ENCODE measurements around the gene CCL14.

The CCL14 gene

DNA sequence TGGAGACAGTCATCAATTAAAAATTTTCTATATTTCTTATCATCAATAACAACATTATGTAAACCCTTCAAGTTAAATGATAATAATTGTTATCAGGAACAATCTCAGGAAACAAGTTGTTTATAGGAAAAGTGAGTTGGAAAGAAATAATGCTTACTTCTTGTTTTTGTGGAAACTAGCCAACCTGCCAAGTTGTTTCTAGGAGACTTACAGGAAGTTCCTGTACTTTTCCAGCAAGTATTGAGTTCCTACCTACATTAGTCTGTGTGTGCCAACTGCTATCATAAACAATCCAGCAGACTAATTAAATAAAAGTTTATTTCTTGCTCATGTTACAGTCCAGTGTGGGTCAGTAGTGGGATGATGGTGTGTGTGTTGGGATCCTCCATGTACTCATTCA lies 1.6 kb upstream of the CCL14 start:
- no peak for DNase-seq (ENCODE audit: low read depth)

DNA sequence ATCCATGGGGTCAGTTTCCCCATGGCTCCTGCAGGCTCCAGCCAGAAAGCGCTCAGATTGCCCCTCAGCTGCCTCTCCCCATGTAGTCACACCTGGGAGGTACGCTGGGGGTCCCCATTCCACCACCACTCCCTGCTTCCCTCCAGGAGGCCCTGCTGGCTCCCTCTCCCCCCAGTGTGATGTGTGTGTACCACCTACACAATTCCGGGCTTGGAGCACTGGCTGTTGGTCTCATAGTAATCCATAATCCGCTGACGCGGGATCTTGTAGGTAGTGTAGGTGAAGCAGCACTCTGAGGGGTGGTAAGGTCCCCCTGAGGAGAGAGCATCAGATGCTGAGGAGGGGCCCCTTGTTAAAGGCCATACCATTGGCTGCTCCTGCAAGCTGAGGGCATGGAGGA lies 2.4 kb downstream of the CCL14 start:
- no peak for DNase-seq (ENCODE audit: low read depth)

DNA sequence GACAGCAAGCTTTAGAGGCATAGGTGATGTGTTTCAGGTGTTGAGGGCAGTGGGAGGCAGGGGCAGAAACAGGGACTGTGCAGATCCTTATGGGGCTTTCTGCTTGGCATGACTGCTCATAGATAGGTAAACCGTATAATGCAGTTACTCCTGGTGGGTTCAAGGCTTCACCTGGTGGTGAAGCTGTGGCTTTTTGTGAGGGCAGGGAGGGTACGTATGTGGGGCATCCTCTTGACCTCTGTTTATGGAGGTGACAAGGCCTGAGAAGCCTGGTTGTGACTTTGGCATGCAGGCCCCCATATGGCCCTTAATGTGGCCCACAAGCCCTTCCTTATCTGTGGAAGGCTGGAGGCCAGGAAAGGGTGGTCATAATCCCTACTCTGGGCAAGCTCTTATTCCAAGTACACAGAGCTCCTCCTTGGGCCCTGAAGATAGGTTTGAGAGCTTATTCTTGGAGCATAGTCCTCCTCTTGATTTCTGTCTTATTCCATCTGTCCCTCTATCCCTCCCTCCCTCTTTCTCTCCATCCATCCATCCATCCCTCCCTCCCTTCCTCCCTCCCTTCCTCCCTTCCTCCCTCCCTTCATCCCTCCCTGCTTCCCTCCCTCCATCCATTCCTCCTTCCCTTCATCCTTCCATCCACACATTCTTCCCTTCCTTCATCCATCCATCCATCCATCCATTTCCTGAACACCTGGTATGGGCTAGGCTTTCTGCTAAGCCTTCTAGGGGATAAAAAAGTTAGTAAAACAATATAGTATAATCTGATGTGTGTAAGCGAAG lies 3.9 kb downstream of the CCL14 start:
- no peak for DNase-seq (ENCODE audit: low read depth)

DNA sequence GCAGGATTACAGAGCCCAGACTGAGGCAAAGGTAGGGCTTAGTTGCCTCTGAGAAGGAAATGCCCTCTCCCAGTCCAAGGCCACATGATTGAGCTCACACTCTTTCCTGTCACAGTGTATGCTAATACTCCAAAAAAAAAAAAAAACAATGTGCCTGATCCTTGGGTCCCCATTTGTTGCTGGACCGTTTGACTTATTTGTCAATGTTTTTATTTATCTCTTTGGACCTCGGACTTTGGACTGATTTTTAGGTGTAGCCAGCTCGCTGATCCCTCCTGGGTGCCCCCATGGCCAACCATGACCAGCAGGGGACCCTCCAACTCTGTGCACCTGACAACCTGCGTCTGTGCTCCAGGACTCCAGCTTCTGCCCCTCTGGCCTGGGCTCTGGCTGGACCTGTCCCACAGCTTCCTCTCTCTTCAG lies 4.6 kb downstream of the CCL14 start:
- no peak for DNase-seq (ENCODE audit: low read depth)

DNA sequence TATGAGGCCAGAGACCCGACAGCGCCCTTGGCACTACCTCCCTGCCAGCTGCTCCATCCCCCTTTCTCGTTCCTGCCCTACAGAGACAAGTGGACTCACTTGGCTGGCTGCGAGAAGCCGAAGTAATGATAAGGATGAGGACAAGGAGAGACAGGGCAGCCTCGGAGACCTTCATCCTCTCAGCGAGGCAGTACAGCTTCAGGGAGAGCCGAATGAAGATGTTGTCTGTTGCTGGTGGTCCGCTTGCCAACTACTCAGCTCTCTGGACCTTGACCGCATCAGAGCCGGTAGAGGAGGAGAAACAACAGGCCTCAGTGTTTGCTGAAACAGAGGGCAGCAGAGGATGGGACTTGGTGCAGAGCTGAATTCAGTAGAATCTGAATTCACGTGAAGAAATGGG lies 5.3 kb downstream of the CCL14 start, which contains the start of gene CCL16:
TSS of gene CCL16 (minus strand) at position 252 of the 400 bp plus-strand sequence. CDS start at position 175, 77 bp downstream.
- no peak for DNase-seq (ENCODE audit: low read depth)

DNA sequence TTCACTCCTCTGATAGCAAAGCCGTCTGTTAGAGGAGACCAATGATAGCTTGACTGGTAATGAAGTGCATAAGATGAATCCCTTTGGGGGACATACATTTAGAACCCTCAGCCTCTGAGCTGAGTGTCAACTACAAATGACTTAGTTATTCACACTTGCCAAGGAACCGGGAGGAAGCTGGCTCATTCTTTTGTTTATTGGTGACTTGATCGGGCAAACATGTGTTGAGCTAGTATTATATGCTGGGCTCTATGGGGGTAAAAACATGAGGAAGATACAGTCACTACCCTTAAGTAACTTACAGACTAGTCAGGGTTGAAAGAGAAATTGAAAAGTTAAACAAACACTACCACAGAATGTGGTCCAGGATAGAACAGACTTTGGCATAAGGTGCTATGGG lies 8.2 kb downstream of the CCL14 start:
- DNase-seq (ENCODE audit: low read depth), result no peak

DNA sequence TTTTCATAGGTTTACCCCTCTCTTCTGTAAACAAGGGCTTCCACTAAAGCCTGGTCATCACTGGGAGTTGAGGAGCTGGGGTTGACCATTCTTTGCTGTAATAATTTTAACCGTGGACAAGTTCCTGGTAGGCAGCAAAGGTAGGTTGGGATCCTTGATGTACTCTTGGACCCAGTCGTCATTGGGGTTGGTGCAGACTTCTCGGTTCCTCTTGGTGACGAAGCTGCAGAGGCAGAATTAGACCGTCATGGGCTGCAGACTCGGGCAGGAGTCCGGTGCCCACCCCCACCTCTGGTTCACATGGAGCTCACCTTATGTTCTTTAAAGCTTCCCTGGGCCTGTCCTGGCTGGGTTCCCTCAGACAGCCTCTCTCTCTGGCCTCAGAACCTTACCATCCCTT lies 9.0 kb downstream of the CCL14 start:
- no peak for DNase-seq (ENCODE audit: low read depth)

DNA sequence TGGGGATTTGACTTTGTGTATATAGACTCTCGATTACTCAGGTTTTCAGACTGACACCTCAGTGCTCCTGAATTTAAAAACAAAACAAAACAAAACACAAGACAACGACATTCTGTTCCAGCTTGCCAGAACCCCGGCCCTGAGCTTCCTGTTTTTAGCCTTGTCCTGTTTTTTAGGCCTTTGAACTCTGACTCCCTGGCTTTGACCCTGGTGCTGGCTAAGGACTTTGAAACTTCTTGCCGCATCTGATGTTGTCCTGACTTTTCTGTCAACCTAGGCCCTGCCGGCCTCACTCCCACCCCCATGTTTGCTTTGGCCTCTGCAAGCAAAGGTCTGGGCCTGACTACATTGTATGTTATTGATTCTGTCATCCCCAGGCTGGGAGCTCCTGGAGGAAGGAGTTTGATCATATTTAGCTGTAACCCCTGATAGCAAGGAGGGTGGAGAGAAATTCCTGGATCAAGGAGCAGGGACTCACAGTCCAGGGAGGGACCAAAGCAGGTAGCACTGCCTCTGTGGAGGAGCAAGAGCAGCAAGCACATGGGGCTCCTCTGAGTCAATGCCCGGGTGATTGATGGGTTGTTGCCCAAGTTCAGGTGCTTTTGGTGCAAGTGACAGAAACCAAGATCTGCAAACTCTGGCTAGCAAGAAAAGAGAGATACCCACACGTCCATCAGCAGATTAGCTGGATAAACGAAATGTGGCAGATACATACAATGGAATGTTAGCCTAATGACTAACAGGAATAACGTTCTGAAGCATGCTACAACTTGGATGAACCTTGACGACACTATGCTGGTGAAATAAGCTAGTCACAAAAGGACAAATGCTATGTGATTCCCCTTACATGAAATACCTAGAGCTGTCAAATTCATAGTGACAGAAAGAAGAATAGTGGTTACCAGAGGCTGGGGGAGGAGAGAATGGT lies 12.9 kb downstream of the CCL14 start:
- no peak for DNase-seq (ENCODE audit: low read depth)

DNA sequence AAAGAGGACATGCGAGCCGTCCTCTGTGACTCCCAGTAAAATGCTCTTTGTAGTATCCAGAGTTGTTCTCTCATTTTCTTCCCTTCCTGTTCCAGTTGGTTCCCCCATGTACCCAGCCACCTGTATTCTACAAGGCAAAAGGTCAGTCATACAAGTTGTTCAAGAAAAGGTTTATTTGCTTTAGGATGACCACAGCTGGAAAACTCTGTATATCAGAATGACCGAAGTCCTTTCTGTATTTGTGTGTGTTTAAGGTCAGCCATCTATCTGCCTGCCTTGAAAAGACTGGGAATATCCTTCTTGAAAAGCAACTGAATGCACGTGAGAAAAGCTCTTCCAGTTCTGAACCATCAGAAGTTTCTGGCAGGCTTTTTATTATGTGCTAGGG lies 13.6 kb downstream of the CCL14 start:
- no peak for DNase-seq (ENCODE audit: low read depth)

DNA sequence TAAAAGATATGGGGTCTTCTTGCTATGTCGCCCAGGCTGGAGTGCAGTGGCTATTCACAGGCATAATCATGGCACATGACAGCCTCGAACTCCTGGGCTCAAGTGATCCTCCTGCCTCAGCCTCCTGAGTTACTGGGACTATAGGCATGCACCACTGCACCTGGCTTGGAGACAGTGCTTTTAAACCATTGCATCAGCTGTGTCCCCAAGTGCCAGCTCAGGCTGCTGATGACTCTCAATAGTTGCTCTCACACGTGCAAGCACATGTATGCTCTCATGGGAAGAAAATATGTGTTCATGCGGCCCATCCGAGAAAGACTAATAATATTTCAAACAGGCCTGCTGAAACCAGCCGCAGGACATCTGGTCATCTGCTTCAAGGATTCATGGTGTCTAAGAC lies 14.0 kb downstream of the CCL14 start:
- no peak for DNase-seq (ENCODE audit: low read depth)

DNA sequence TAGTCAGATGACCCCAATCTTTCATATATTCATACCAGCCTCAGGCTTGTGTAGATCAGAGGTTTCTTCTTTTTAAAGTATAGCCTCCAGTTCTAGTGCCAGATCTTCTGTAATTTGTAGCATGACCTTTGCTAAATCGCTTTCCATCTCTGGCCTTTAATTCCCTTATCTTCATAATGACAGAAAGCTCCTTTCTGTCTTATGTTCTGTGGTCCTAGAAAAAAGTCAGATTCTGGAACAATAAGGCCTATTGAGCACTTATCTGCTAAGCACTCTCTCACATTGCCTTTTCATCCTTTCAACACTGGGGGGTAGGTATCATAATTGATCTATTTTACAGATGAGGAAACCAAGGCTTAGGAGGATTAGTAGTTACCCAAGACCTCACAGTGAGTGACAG lies 14.5 kb downstream of the CCL14 start:
- DNase-seq (ENCODE audit: low read depth), result no peak

DNA sequence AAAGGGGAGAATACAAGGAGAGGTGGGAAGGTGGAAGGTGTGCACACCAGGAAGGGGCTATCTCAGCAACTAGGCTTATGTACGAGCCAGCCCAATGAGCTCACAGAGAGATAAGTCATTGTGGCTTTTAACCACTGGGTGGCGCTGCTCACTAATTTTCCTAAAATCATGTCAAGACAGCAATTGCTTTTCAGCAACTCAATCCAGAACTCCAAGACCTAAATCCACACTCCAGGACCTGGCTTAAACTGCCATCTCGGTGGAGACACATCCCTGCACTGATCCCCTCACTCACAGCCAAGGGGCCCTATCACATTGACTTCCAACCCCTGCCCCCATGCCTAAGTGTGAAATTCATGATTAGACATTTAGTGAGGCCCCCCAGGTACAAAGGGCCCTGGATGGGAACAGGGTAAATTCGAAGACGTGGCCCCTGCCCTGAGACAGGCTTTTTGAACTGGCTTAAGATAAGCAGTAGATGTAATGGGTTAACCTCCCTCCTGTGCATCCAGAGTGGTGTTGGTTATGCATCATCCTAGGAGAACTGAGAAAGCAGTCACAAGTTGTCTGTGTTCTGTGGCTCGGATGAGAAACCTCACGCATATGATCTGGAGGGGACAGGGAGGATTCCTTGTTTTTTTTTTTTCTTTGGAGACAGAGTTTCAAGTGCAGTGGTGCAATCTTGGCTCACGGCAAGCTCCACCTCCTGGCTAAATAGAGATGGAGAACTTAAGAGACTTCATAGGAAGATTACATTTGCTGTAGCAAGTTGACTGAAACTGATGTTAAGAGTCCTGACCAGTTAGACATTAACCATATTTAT lies 16.8 kb downstream of the CCL14 start:
- DNase-seq (ENCODE audit: low read depth), result peak; percentile 63

DNA sequence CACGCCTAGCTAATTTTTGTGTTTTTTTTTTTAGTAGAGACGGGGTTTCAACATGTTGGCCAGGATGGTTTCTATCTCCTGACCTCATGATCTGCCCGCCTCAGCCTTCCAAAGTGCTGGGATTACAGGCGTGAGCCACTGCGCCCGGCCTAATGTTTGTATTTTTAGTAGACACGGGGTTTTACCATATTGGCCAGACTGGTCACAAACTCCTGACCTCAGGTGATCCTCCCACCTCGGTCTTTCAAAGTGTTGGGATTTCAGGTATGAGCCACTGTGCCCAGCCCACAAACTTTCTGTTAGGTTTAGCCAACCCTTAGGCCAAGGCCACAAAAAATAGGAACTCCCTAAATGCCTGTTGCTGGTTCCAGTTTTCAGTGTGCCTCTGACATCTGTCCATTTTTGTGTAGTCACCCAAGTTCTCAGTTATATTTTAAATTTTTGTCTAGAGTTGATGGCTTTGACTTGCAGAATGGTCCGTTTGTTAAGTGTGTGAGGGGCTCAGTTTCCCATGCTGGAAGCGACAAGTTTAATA lies 17.9 kb downstream of the CCL14 start:
- DNase-seq (ENCODE audit: low read depth), result no peak

DNA sequence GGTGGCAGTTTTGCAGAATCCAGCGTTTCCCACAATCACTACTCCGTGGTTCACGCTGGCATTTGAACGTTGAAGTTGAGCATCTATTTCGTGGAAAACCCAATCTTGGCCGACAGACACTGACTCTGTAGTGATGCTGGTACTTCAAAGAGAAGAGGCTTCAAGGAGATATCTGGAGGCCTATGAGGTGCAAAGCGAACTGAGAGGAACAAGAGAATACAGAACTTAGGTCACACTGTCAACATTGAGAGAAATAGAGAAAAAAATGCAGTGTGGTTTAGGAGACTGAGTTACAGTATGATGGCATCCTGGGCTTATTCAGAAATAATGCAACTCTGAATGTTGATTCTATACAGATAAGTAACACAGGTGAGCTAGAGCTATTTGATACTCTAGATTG lies 21.3 kb downstream of the CCL14 start:
- no peak for DNase-seq (ENCODE audit: low read depth)

DNA sequence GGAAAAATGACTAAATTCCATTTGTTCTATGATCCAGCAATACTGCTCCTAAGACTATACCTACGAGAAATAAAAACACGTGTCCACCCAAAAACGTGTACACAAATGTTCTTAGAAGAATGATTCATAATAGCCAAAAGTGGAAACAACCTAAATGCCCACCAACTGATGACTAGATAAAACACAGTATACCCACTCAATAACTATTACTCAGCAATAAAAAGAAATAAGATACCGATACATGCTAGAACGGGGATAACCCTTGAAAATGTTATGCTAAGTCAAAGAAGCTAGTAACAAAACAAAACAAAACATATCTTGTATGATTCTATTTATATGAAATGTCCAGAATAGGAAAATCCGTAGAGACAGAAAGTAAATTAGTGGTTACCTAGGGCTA lies 22.9 kb downstream of the CCL14 start:
- DNase-seq (ENCODE audit: low read depth), result no peak

DNA sequence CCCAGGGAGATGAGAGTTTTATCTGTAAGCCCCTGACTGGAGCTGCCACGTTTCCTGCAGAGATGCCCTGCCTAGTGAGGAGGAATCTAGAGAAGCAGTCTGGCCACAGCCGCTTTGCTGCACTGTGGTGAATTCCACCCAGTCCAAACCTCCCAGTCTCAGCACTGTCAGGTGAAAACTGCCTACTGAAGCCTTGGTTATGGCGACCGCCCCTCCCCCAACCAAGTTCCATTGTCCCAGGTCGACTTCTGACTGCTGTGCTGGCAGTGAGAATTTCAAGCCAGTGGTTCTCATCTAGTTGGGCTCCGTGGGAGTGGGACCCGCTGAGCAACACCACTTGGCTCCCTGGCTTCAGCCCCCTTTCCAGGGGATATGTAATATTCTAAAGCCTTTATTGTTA lies 32.8 kb downstream of the CCL14 start:
- no peak for DNase-seq (ENCODE audit: low read depth)

DNA sequence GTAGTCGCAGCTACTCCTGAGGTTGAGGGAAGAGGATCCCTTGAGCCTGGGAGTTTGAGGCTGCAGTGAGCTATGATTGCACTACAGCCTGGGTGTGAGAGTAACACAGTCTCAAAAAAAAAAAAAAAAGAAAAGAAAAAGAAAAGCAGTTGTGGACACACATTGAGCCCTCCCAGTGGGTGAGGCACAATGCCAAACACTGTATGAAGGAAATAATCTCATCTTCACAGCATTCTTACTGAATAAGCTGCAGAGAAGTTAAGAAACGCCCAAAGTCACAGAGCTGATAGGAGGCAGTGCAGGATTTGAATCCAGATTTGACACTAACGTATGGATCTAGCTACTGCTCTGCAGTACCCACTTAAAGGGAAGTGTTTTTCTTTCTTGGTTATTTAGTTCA lies 37.1 kb downstream of the CCL14 start:
- DNase-seq (ENCODE audit: low read depth), result no peak

DNA sequence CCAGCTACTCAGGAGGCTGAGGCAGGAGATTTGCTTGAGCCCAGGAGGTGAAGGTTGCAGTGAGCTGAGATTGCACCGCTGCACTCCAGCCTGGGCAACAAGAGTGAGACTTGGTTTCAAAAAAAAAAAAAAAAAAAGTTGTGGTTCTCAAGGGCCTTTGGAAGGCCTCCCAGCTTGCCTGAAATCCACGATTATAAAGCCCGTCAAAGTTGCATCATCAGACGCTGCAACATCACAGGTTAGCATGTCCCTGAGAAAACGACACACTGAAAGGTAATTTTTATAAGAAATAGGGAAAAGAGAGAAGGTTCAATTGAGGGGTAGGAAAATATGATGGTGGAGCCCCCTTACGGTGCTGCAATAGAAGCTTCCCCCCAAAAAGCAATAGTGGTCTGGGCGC lies 38.4 kb downstream of the CCL14 start:
- no peak for DNase-seq (ENCODE audit: low read depth)

DNA sequence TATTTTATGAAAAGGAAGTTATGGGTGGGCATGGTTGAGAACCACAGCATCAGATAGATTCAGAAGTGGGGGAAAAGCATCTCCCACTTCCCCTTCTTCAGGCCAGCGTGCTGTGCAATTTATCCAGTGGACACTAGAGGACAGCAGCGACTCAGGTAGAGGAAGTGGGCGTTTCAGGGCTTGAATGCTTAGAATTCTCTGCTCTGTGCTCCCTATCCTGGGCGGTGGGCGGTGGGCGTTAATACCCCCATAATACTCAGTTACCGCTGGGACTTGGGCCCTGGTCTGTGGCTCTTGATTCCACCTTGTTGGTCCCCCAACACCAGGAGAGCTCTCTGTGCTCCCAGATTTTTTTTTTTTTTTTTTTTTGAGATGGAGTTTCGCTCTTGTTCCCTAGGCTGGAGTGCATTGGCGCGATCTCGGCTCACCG lies 39.4 kb downstream of the CCL14 start:
- DNase-seq (ENCODE audit: low read depth), result peak; percentile 9

DNA sequence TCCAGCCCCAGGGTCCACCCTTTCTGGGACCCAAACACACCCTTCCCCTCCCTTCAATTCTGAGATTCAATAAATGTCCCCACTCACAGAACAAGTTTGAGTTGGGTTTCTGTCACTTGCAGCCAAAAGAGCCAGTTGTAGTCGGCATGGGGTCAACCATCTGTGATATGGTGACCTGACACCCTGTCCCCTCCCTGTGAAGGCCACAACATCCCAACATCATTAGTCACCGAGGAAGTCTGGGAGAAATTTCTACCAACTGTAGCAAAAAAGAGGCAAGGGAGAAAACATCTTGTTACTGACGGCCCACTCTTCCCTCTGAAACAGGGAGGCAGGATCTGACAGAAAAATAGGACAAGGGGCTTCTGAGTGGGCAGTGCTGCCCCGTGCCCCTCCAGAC lies 42.4 kb downstream of the CCL14 start:
- no peak for DNase-seq (ENCODE audit: low read depth)

DNA sequence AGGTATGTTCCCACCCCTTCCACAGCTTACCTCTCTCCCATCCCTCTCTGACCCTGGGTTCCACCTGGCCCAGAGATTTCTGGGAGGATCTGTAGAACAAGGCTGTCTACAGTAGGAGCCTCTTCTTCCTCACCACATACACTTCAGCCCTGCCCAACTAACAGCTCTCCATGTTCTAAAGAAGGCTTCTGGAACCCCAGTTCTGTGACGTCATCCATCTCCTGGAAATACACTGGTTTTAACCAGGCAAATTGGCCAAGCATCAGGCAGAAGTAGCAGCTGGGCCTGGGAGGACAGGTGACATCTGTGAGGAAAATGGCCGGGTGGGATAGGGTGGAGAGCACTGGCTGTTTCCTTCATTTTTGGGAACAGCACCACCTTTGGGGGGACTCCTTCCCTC lies 43.0 kb downstream of the CCL14 start, which contains the start of gene LYZL6:
TSS of gene LYZL6 (minus strand) at position 177 of the 400 bp plus-strand sequence. CDS start 4,357 bp downstream, outside the sequence.
- DNase-seq (ENCODE audit: low read depth), result no peak

Measured in fibroblast of the conjunctiva (primary cell).